ENCODE measurements around the gene SRSF9. TPM values are rescaled to one million over a fixed set of nuclear protein-coding genes. Genes with fewer than 3 reads are reported as not detected.

The SRSF9 gene
- total and polyA plus RNA-seq, 2 of the 13 experiments (the other 11 are each of a cell fraction or from before 2014, with no cell fraction given), result 125 to 144 TPM

- in situ Hi-C loops (cut with HindIII; ENCODE audit: extremely low pct_ligation_motif_present, low pct_unique_long_range_greater_than_20kb) (no loop called here), intact Hi-C loops (cut with micrococcal nuclease; ENCODE audit: unreplicated experiment) (no loop called here)
- DNase-seq (ENCODE audit: low spot score), result no peak
- H3K27me3 ChIP-seq (ENCODE audit: control insufficient read depth in 1 of 2, insufficient read depth in 2 of 2, low read length in 2 of 2), result no peaks in the 10 kb centered on the region
- ChIA-PET POLR2A (no interaction called here), CTCF (ENCODE audit: low intra/inter-chr PET ratio, low total read pairs) (interaction anchor here (4.1 kb wide), 1 partner anchor 71 kb away, joined by 48 read pairs; no protein-coding TSS in a partner anchor)
- no peaks in the 10 kb centered on the region for H3K36me3 ChIP-seq (replicated peaks in 1 of 2; ENCODE audit: control insufficient read depth in 1 of 2, insufficient read depth in 2 of 2, low read length in 2 of 2)
- 35% methylated on average over 8 of the region's 8 CpGs for WGBS (ENCODE audit: low lambda C conversion rate)
- BruUV-seq (replicated peaks), result no TSS peak
- no peak overlapping the region for H3K27ac ChIP-seq (ENCODE audit: extremely low read length, insufficient read depth, low read length)
- no peaks in the 10 kb centered on the region for H3K9me3 ChIP-seq (ENCODE audit: low read length)
- TF ChIP-seq ZMYM4 (CRISPR knock-in tag; IDR thresholded peaks at IDR 0.05), result no peak
- no peak for TF ChIP-seq NCOR1 (IDR thresholded peaks at IDR 0.05; ENCODE audit: borderline replicate concordance, low read length)
- TF ChIP-seq ZNF598 (CRISPR knock-in tag; IDR thresholded peaks at IDR 0.05; ENCODE audit: borderline replicate concordance), result no peak
- no peak for TF ChIP-seq TARDBP (CRISPR knock-in tag; IDR thresholded peaks at IDR 0.05)
- no peak for TF ChIP-seq SAFB2 (CRISPR knock-in tag; IDR thresholded peaks at IDR 0.05; ENCODE audit: borderline replicate concordance, low read depth)
- no peak for TF ChIP-seq FOXP4 (CRISPR knock-in tag; IDR thresholded peaks at IDR 0.05)
- no peak for TF ChIP-seq RFXANK (CRISPR knock-in tag; IDR thresholded peaks at IDR 0.05)
- no peak for TF ChIP-seq FLYWCH1 (CRISPR knock-in tag; IDR thresholded peaks at IDR 0.05)
- no peak for TF ChIP-seq ESRRA (CRISPR knock-in tag; IDR thresholded peaks at IDR 0.05; ENCODE audit: low read depth)
- TF ChIP-seq KLF16 (CRISPR knock-in tag; IDR thresholded peaks at IDR 0.05), result no peak
- TF ChIP-seq ZNF768 (CRISPR knock-in tag; IDR thresholded peaks at IDR 0.05), result no peak
- TF ChIP-seq NFYC (CRISPR knock-in tag; IDR thresholded peaks at IDR 0.05), result no peak
- TF ChIP-seq FOXO4 (CRISPR knock-in tag; conservative IDR thresholded peaks at IDR 0.05), result no peak
- no peak for TF ChIP-seq ZNF776 (CRISPR knock-in tag; IDR thresholded peaks at IDR 0.05)
- TF ChIP-seq MAFF (IDR thresholded peaks at IDR 0.05; ENCODE audit: low read depth, low read length), result no peak
- TF ChIP-seq ZNF326 (CRISPR knock-in tag; IDR thresholded peaks at IDR 0.05; ENCODE audit: borderline replicate concordance), result no peak
- no peak for TF ChIP-seq MBD4 (IDR thresholded peaks at IDR 0.05; ENCODE audit: borderline replicate concordance, low read length)
- TF ChIP-seq ZNF747 (CRISPR knock-in tag; IDR thresholded peaks at IDR 0.05; ENCODE audit: borderline replicate concordance), result no peak
- no peak for TF ChIP-seq BCL6 (CRISPR knock-in tag; IDR thresholded peaks at IDR 0.05)
- TF ChIP-seq SRSF4 (IDR thresholded peaks at IDR 0.05; ENCODE audit: low read depth, low read length, poor library complexity, severe bottlenecking), result no peak
- no peaks in the 10 kb centered on the region for H3K79me2 ChIP-seq (ENCODE audit: insufficient read depth, low read length)
- H2AFZ ChIP-seq (ENCODE audit: low read length), result no peak overlapping the region
- H3K4me1 ChIP-seq (ENCODE audit: insufficient read depth, low read length), result peaks cover 13% of the 10 kb centered on the region
- no peak overlapping the region for H3K4me3 ChIP-seq (replicated peaks in 1 of 3; ENCODE audit: insufficient read depth in 1 of 3, low read depth in 2 of 3, low read length in 3 of 3)
- no peak for FAIRE-seq
- no peak overlapping the region for H3K9ac ChIP-seq (ENCODE audit: insufficient read depth, low read depth, low read length)
- ATAC-seq, result no peak
- no peak overlapping the region for H3K4me2 ChIP-seq (ENCODE audit: low read depth, low read length)
- no peaks in the 10 kb centered on the region for H4K20me1 ChIP-seq (ENCODE audit: insufficient read depth, low read length)
Observed at GRCh38 chr12:120428597-120429229, 40.8 kb downstream of the SRSF9 start.

All from HepG2 (cell line).